K562 (cell line): ENCODE data around the gene MAB21L3. TPM values are rescaled to one million over a fixed set of nuclear protein-coding genes. Genes with fewer than 3 reads are reported as not detected.

ENCODE experiments used
- BACH1 ChIP-seq: fragments of 200-800 bp; sonication (Bioruptor generic); IDR thresholded peaks from 2 replicates; pipeline ENCODE4 v1.6.1; 2016; ENCODE audit warnings: missing genetic modification characterization, missing compliant biosample characterization
- CXXC5 ChIP-seq: fragments of 250-450 bp; sonication (Bioruptor Pico); IDR thresholded peaks from 2 replicates; pipeline ENCODE4 v1.8.0; 2022; ENCODE audit warnings: inconsistent platforms, mild to moderate bottlenecking, moderate library complexity
- E2F1 ChIP-seq: sonication (generic); formaldehyde crosslinking; IDR thresholded peaks from 2 replicates; pipeline ENCODE4 v1.8.1; 2023; ENCODE audit warnings: mild to moderate bottlenecking, missing genetic modification reagents, moderate library complexity
- E2F3 ChIP-seq: fragments of 250-450 bp; sonication (Bioruptor Pico); IDR thresholded peaks from 2 replicates; pipeline ENCODE4 v1.4.0; 2020; ENCODE audit warnings: mild to moderate bottlenecking
- E2F6 ChIP-seq, 2 experiments: IDR thresholded peaks; 2 replicates each; pipeline ENCODE4 v1.6.1; 2011; ENCODE audit warnings: borderline replicate concordance in 1 of 2, control low read depth in 1 of 2, low read depth in 1 of 2, low read length in 1 of 2, mild to moderate bottlenecking in 1 of 2, mixed read lengths in 1 of 2, moderate library complexity in 1 of 2; ENCODE audit not compliant: insufficient read depth in 1 of 2, insufficient read length in 1 of 2, poor library complexity in 1 of 2, severe bottlenecking in 1 of 2; ENCODE audit errors: extremely low read depth in 1 of 2
- FOXK1 ChIP-seq: sonication (generic); formaldehyde crosslinking; IDR thresholded peaks from 2 replicates; pipeline ENCODE4 v1.8.0; 2022; ENCODE audit warnings: missing genetic modification reagents, mild to moderate bottlenecking, borderline replicate concordance
- GABPB1 ChIP-seq: sonication (generic); formaldehyde crosslinking; IDR thresholded peaks from 2 replicates; pipeline ENCODE4 v1.8.0; 2022; ENCODE audit warnings: mild to moderate bottlenecking, missing genetic modification reagents
- HDAC1 ChIP-seq, 2 experiments: fragments of 450-650 bp; IDR thresholded peaks; 2 replicates each; pipeline ENCODE4 v1.6.1; 2016 to 2017; ENCODE audit warnings: inconsistent platforms in 1 of 2, mild to moderate bottlenecking in 1 of 2, moderate library complexity in 1 of 2
- HDGF ChIP-seq: fragments of 450-650 bp; IDR thresholded peaks from 2 replicates; pipeline ENCODE4 v1.6.1; 2016
- HSF4 ChIP-seq: fragments of 250-450 bp; sonication (Bioruptor Pico); IDR thresholded peaks from 2 replicates; pipeline ENCODE4 v2.1.2; 2022; ENCODE audit warnings: mild to moderate bottlenecking, moderate library complexity, borderline replicate concordance
- MECOM ChIP-seq: fragments of 250-450 bp; sonication (Bioruptor Pico); IDR thresholded peaks from 2 replicates; pipeline ENCODE4 v1.8.0; 2022; ENCODE audit warnings: inconsistent platforms
- NR2C2 ChIP-seq, 2 experiments: fragments of 200-800 bp in 1 of 2; sonication (Bioruptor generic) in 1 of 2; sonication (generic) in 1 of 2; formaldehyde crosslinking in 1 of 2; IDR thresholded peaks; 2 replicates each; pipeline versions ENCODE4 v1.6.1 to v1.8.0; 2016 to 2022; ENCODE audit warnings: mild to moderate bottlenecking in 1 of 2, missing compliant biosample characterization in 1 of 2, missing genetic modification characterization in 1 of 2, missing genetic modification reagents in 1 of 2
- POLR3A ChIP-seq: IDR thresholded peaks from 2 replicates; pipeline ENCODE4 v1.6.1; 2011; ENCODE audit warnings: borderline replicate concordance, mild to moderate bottlenecking, moderate library complexity; ENCODE audit not compliant: insufficient read length, insufficient read depth; ENCODE audit errors: extremely low read depth
- POLR3G ChIP-seq: IDR thresholded peaks from 2 replicates; pipeline ENCODE4 v1.6.1; 2011; ENCODE audit not compliant: insufficient read length, insufficient replicate concordance; ENCODE audit errors: extremely low read depth
- PYGO2 ChIP-seq: fragments of 450-650 bp; IDR thresholded peaks from 2 replicates; pipeline ENCODE4 v1.6.1; 2016; ENCODE audit warnings: mild to moderate bottlenecking, missing genetic modification characterization, moderate library complexity, missing compliant biosample characterization
- SMAD4 ChIP-seq: fragments of 250-450 bp; sonication (Bioruptor Pico); conservative IDR thresholded peaks from 2 replicates; pipeline ENCODE4 v1.8.0; 2021; ENCODE audit warnings: inconsistent platforms, mild to moderate bottlenecking, moderate library complexity
- SMARCC2 ChIP-seq: fragments of 450-650 bp; IDR thresholded peaks from 2 replicates; pipeline ENCODE4 v1.6.1; 2017; ENCODE audit warnings: antibody characterized with exemption, moderate library complexity, mild to moderate bottlenecking, low read depth
- SMARCE1 ChIP-seq: fragments of 450-650 bp; IDR thresholded peaks from 2 replicates; pipeline ENCODE4 v1.7.1; 2016; ENCODE audit warnings: mild to moderate bottlenecking
- TAF15 ChIP-seq: fragments of 200-400 bp; formaldehyde crosslinking; IDR thresholded peaks from 2 replicates; pipeline ENCODE4 v1.6.1; 2017; ENCODE audit warnings: mild to moderate bottlenecking, low read depth, low read length, moderate library complexity
- ZC3H11A ChIP-seq: IDR thresholded peaks from 2 replicates; pipeline ENCODE4 v1.6.1; 2012; ENCODE audit warnings: low read depth, low read length, improper control_type of control experiment
- ZEB2 ChIP-seq: fragments of 450-650 bp; IDR thresholded peaks from 2 replicates; pipeline ENCODE4 v1.6.1; 2016
- ZNF449 ChIP-seq: fragments of 250-450 bp; sonication (Bioruptor Pico); IDR thresholded peaks from 2 replicates; pipeline ENCODE4 v1.8.0; 2022; ENCODE audit warnings: moderate library complexity, mild to moderate bottlenecking, inconsistent platforms
- ZNF766 ChIP-seq: fragments of 200-800 bp; sonication (Bioruptor generic); conservative IDR thresholded peaks from 2 replicates; pipeline ENCODE4 v1.6.1; 2016; ENCODE audit warnings: missing genetic modification characterization, missing compliant biosample characterization
- polyA plus RNA-seq, 8 experiments: library from polyadenylated mRNA; depleted of rRNA in 4 of 8; stranded (reverse) in 5 of 8; unstranded in 3 of 8; fragments of >200 nt; fragmentation: Nextera tagmentation in 2 of 8; fragmentation: Illumina TruSeq in 1 of 8; extraction: Ambion mirVana in 2 of 8; extraction: Trizol in 1 of 8; gene quantifications; 2 replicates each; pipeline versions ENCODE4 v1.2.1 to v1.2.3, GENCODE V29; 2011 to 2014; ENCODE audit warnings: inconsistent platforms in 1 of 8, missing spikeins in 1 of 8
- total RNA-seq, 7 experiments: library from RNA; depleted of rRNA in 6 of 7; stranded (reverse); fragments of >200 nt in 6 of 7; fragmentation: Illumina TruSeq in 2 of 7; extraction: Trizol in 2 of 7; gene quantifications; 2 replicates each; pipeline versions ENCODE4 v1.2.1 to v1.2.3, GENCODE V29; 2011 to 2021; ENCODE audit warnings: low replicate concordance in 1 of 7

Gene MAB21L3
- total and polyA plus RNA-seq, 9 of the 15 experiments (the other 6 are each of a cell fraction or from before 2014, with no cell fraction given) = not detected

- 0 out of 4 replicates have a peak, but pooled peaks of 1 of the 2 experiments have one; percentile 37 for TF ChIP-seq HDAC1 (IDR thresholded peaks at IDR 0.05)
- no peak for TF ChIP-seq E2F6 (IDR thresholded peaks at IDR 0.05; ENCODE audit: borderline replicate concordance in 1 of 2, extremely low read depth in 1 of 2, insufficient read depth in 1 of 2, insufficient read length in 1 of 2, low read depth in 1 of 2, low read length in 1 of 2, poor library complexity in 1 of 2, severe bottlenecking in 1 of 2)
- TF ChIP-seq ZNF449 (CRISPR knock-in tag) = no peak
- TF ChIP-seq SMAD4 (CRISPR knock-in tag) = peak; percentile 31; the same call in 1 of the 2 replicates
- no peak for TF ChIP-seq GABPB1 (CRISPR knock-in tag)
- TF ChIP-seq ZNF766 = 0 out of 2 replicates have a peak, but pooled peaks have one; percentile 27
- no peak for TF ChIP-seq CXXC5 (CRISPR knock-in tag)
- TF ChIP-seq E2F1 = no peak
- 0 out of 2 replicates have a peak, but pooled peaks have one; percentile 41 for TF ChIP-seq MECOM (CRISPR knock-in tag)
- no peak for TF ChIP-seq SMARCC2
- TF ChIP-seq ZEB2 = 0 out of 2 replicates have a peak, but pooled peaks have one; percentile 14
- no peak for TF ChIP-seq PYGO2 (tag)
- TF ChIP-seq SMARCE1 = 0 out of 2 replicates have a peak, but pooled peaks have one; percentile 45
- TF ChIP-seq FOXK1 (CRISPR knock-in tag) = no peak
- no peak for TF ChIP-seq POLR3A
- no peak for TF ChIP-seq HSF4
- no peak for TF ChIP-seq HDGF
- TF ChIP-seq NR2C2 (CRISPR knock-in tag; IDR thresholded peaks at IDR 0.05) = no peak
- TF ChIP-seq NR2C2 (tag; IDR thresholded peaks at IDR 0.05) = no peak
- no peak for TF ChIP-seq POLR3G
- no peak for TF ChIP-seq BACH1 (tag)
- TF ChIP-seq TAF15 = no peak
- no peak for TF ChIP-seq E2F3 (CRISPR knock-in tag)
- no peak for TF ChIP-seq ZC3H11A
Observed at GRCh38 chr1:116131866-116132605, 20.8 kb downstream of the MAB21L3 start (continued).
